Activated T-cell treated with anti-CD3 and anti-CD28 coated beads, Interleukin-2, amount 50 U/mL, for 72 hours (primary cell): ENCODE results near the gene CENPP. TPM values are rescaled to one million over a fixed set of nuclear protein-coding genes. Genes with fewer than 3 reads are reported as not detected.
"Not testable (repeated sequence)": the region's sequence is repeated elsewhere in the genome, so short reads cannot be mapped to it uniquely, and the experiment has no call there.

Experiments
- ATAC-seq, 2 donors: fragments of 150-1000 bp; cut with Tn5 transposase; replicated peaks in 1 of 2; 2 replicates each; pipeline ENCODE4 v1.10.0; 2021; ENCODE audit warnings: moderate library complexity in 2 of 2, mild to moderate bottlenecking in 1 of 2
- DNase-seq, 2 donors: peaks; one replicate each; pipeline ENCODE4 v3.0.0; 2021 to 2022; ENCODE audit warnings: mixed read lengths in 1 of 2
- H3K27ac Mint-ChIP-seq: one replicate; pipeline ENCODE4 v1.8.0; 2022; ENCODE audit warnings: mild to moderate bottlenecking, moderate library complexity, mixed read lengths
- H3K27me3 Mint-ChIP-seq: one replicate; pipeline ENCODE4 v1.8.0; 2022; ENCODE audit warnings: low read depth, mixed read lengths
- H3K36me3 Mint-ChIP-seq, 2 donors: one replicate each; pipeline ENCODE4 v1.8.0; 2022; ENCODE audit warnings: mixed read lengths in 2 of 2, mild to moderate bottlenecking in 1 of 2; ENCODE audit not compliant: insufficient read depth in 2 of 2
- H3K4me1 Mint-ChIP-seq: one replicate; pipeline ENCODE4 v1.8.0; 2022; ENCODE audit warnings: low read depth, mixed read lengths
- H3K4me3 Mint-ChIP-seq, 2 donors: one replicate each; pipeline ENCODE4 v1.8.0; 2022; ENCODE audit warnings: mild to moderate bottlenecking in 2 of 2, mixed read lengths in 2 of 2, moderate library complexity in 2 of 2
- H3K9me3 Mint-ChIP-seq, 2 donors: one replicate each; pipeline ENCODE4 v1.8.0; 2022; ENCODE audit warnings: mixed read lengths in 2 of 2
- total RNA-seq, 2 donors: library from RNA; stranded (reverse); gene quantifications; one replicate each; pipeline ENCODE4 v1.2.3, GENCODE V29; 2022

The CENPP gene
- total RNA-seq, 2 donors from 2014 or later, result 25.2 to 28.2 TPM

DNA sequence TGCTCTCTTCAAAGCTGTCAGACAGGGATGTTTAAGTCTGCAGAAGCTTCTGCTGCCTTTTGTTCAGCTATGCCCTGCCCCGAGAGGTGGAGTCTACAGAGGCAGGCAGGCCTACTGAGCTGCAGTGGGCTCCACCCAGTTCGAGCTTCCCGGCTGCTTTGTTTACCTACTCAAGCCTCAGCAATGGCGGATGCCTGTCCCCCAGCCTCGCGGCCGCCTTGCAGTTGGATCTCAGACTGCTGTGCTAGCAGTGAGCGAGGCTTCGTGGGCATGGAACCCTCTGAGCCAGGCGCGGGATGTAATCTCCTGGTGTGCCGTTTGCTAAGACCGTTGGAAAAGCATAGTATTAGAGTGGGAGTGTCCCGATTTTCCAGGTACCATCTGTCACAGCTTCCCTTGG is 247.9 kb downstream of the CENPP start:
- not testable (repeated sequence) for H3K9me3 Mint-ChIP-seq, H3K4me3 Mint-ChIP-seq, H3K4me1 Mint-ChIP-seq, DNase-seq, H3K36me3 Mint-ChIP-seq, H3K27me3 Mint-ChIP-seq, ATAC-seq, H3K27ac Mint-ChIP-seq

DNA sequence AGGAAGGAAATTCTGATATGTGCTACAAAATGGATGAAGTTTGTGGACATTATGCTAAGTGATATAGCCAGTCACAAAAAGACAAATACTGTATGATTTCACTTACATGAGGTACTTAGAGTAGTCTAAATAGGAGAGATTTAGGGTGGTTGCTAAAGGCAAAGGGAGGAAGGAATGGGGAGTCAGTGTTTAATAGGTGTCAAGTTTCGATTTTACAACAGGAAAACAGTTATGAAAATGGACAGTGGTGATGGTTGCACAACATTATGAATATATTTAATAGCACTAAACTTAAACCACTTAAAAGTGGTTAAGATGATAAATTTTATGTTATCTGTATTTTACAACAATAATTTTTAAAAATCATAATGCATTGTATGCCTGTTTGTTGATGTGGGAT is 250.4 kb downstream of the CENPP start:
- H3K4me3 Mint-ChIP-seq, result no peak overlapping the region
- no peak for DNase-seq
- H3K27me3 Mint-ChIP-seq, result no peaks in the 10 kb centered on the region
- H3K4me1 Mint-ChIP-seq, result no peaks in the 10 kb centered on the region
- no peak overlapping the region for H3K27ac Mint-ChIP-seq
- no peak for ATAC-seq
- H3K36me3 Mint-ChIP-seq, result peaks cover 3 to 5% of the 10 kb centered on the region in 2 donors
- H3K9me3 Mint-ChIP-seq, result peaks cover 5 to 7% of the 10 kb centered on the region in 2 donors

DNA sequence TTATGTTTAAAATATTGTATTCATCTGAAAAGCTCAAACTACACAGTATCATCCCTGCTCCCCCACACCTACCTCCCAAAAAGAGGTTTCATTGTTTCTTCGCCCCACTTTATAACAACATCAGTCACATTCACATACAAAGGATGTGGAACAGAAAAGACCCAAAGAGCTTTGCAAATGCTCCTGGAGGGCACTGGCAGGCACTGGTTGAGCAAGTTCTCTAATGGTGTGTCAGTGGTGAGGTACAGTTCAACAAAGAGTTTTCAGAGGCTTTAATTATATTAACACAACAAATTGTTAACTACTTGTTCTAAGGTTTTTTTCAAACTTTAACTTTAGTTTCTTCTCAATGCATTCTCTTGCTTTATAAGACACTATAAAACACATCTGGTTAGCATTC is 264.2 kb downstream of the CENPP start:
- Mint-ChIP-seq H3K36me3 (peaks cover 6 to 7% of the 10 kb centered on the region in 2 donors), H3K27ac (no peak overlapping the region), H3K4me3 (no peak overlapping the region), H3K9me3 (peaks cover 0 to 1% of the 10 kb centered on the region in 2 donors), H3K27me3 (no peaks in the 10 kb centered on the region), H3K4me1 (peaks cover 10% of the 10 kb centered on the region)
- DNase-seq (no peak), ATAC-seq (no peak)

DNA sequence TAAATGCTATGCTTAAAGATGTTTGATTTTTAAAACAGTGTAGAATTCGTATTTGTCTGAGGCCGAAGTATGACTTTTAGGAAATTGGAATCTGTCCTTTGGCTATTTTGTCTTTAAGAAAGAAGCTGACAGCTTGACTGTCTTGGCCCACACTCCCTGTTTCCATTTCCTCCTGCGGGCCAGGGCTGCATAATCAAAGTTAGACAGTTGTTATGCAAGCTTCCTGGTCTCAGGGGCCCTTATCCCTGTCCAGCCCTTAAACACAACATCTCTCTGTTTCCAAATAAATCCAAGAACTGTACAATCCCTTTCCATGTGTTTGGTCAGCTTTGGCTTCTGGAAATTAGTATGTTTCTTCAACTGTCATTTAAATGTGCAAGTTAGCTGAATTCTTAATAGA is 264.6 kb downstream of the CENPP start:
- Mint-ChIP-seq H3K27me3 (no peaks in the 10 kb centered on the region), H3K9me3 (peaks cover 0 to 1% of the 10 kb centered on the region in 2 donors), H3K27ac (no peak overlapping the region), H3K4me1 (peaks cover 10% of the 10 kb centered on the region), H3K4me3 (no peak overlapping the region), H3K36me3 (peaks cover 6 to 7% of the 10 kb centered on the region in 2 donors)
- DNase-seq (no peak), ATAC-seq (no peak)

DNA sequence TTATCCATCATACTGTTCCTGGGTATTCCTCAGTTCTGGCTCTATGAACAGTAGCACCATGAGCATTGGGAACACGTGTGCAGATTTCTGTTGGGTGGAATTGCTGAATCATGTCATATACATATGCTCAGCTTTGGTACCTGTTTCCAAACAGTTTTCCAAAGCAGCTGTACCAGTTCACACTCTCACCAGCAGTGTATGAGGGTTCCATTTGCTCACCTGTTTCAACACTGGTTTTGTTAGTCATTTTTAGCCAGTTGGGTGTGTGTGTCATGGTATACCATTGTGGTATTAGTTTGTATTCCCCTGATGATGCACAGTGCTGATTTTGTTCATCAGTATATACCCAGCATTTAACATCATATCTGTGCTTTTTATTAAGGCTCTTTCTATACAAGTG is 266.8 kb downstream of the CENPP start:
- H3K36me3 Mint-ChIP-seq, result no peaks in the 10 kb centered on the region
- H3K27ac Mint-ChIP-seq, result peak overlapping the region; percentile 19
- ATAC-seq (peak; percentile 90 to 93), DNase-seq (peak in 1 of 2 donors; percentile 4)
- H3K4me3 Mint-ChIP-seq, result peak overlapping the region in 1 of 2 donors; percentile 35
- H3K4me1 Mint-ChIP-seq, result peaks cover 10% of the 10 kb centered on the region
- H3K9me3 Mint-ChIP-seq, result no peaks in the 10 kb centered on the region
- H3K27me3 Mint-ChIP-seq, result no peaks in the 10 kb centered on the region

DNA sequence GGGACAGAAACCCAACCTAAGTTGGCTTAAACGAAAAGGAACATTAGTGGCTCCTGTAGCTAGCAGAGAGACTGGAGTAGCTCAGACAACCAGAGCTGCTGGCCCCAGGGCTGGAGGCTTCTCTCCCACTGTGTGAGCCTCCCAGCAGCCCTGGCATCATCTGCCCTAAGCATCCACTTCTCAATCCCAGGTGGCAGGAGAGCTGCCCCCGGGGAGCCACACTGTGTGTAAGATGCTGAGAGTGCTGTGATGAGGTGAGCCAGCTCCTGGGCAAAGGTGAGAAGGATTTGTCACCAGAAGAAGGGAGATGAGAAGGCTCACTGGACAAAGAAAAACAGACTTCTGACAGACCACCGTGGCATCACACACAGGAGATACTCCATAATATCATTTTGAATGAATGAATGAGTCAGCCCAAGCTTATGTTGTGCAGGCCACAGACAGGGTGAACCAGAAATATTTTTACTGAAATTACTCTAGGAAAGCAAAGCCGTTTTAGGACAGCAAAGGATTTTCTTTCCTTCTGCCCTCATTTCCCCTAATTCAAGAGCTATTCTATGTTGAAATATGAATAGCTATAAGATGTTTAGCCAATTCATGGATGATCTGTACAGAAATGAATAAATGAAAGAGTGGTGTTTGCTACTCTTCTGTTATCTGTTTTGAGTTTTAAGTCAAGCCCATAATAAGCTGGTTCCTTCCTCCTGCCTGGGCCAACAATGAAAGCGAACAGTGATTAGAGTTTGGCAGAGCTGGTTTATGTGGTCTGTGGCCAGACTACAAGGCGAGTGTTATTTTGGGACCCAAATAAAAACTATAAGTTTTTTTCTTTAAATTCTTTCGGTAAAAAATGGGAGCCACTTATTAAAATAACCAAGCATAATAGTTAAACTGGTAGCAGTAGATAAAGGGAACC is 267.5 kb downstream of the CENPP start:
- H3K9me3 Mint-ChIP-seq, result no peaks in the 10 kb centered on the region
- ATAC-seq (peak; percentile 69 to 75), DNase-seq (peak in 1 of 2 donors; percentile 5)
- no peaks in the 10 kb centered on the region for H3K27me3 Mint-ChIP-seq
- peaks cover 10% of the 10 kb centered on the region for H3K4me1 Mint-ChIP-seq
- peak overlapping the region in 1 of 2 donors; percentile 35 for H3K4me3 Mint-ChIP-seq
- H3K36me3 Mint-ChIP-seq, result no peaks in the 10 kb centered on the region
- H3K27ac Mint-ChIP-seq, result peak overlapping the region; percentile 19

DNA sequence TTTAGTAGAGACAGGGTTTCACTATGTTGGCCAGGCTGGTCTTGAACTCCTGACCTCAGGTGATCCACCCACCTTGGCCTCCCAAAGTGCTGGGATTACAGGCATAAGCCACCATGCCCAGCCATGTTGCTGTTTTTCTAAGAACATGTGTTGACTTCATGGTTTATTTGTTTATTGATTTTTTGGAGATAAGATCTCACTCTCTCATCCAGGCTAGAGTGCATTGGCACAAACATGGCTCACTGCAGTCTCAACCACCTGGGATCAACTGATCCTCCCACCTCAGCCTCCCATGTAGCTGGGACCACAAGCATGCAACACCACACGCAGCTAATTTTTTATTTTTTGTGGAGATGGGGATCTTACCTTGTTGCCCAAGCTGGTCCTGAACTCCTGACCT is 269.3 kb downstream of the CENPP start:
- not testable (repeated sequence) for H3K9me3 Mint-ChIP-seq, H3K27me3 Mint-ChIP-seq, DNase-seq, ATAC-seq, H3K36me3 Mint-ChIP-seq, H3K4me3 Mint-ChIP-seq, H3K27ac Mint-ChIP-seq, H3K4me1 Mint-ChIP-seq

DNA sequence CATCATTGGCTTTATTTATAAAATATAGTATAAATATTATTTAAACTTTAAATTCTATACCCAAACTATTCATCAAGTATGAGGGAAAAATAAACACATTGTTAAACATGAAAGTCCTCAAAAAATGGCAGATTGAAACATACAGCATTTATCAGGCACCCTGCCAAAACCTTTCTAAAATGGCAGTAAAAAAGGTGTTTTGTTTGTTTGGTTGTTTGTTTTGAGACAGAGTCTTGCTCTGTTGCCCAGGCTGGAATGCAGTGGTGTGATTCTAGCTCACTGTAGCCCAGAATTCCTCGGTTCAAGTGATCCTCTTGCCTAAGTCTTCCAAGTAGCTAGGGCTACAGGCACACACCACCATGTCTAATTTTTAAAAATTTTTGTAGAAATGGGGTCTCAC is 270.2 kb downstream of the CENPP start:
- no peak for DNase-seq
- Mint-ChIP-seq H3K27me3 (no peaks in the 10 kb centered on the region), H3K27ac (no peak overlapping the region), H3K4me1 (peaks cover 10% of the 10 kb centered on the region), H3K9me3 (no peaks in the 10 kb centered on the region), H3K36me3 (no peaks in the 10 kb centered on the region), H3K4me3 (no peak overlapping the region)
- ATAC-seq, result no peak

DNA sequence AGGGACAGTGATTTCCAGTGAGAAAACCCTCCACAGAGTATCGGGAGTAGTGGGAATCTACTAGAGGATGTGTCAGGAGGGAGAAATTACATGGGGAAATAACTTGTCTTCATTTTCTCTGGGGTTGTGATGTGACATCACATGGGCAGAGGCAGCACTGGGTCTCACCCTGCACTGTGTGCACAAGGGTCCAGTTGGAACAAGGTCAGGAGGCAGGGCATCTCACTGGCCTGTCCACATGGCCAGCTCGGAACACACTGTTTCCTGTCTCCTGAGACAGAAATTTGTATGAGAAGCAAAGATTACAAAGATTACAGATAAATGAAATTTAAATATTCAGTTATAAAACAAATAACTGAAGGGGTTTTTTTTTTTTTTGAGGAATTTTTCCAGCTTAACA is 272.6 kb downstream of the CENPP start:
- DNase-seq (no peak), ATAC-seq (no peak)
- no peak overlapping the region for H3K27ac Mint-ChIP-seq
- no peak overlapping the region for H3K4me3 Mint-ChIP-seq
- peaks cover 3 to 5% of the 10 kb centered on the region in 2 donors for H3K36me3 Mint-ChIP-seq
- no peaks in the 10 kb centered on the region for H3K27me3 Mint-ChIP-seq
- H3K9me3 Mint-ChIP-seq, result peaks cover under 1 to 2% of the 10 kb centered on the region in 2 donors
- H3K4me1 Mint-ChIP-seq, result no peaks in the 10 kb centered on the region

DNA sequence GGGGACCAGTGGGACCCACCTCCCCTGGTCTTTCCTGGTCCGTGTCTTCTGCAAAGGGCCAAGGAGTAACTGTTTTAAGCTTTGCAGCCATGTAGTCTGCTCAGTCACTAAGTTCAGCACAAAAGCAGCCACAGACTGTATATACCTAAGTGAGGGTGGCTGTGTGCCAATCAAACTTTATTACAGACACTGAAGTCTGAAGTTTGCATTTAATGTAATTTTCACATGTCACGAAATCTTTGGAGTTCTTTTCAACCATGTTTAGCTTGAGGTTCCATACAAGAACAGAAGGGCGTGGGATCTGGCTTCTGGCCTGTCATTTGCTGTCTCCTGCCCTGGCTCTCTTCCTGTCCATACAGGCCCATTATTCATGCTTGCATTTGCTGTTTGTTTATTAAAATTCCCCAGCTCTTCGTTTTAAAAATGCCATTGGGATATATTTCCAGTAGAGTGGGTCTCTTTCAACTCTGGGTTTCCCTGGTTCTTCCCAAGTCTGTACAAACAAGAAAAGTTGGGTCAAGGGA is 274.2 kb downstream of the CENPP start:
- Mint-ChIP-seq H3K27ac (no peak overlapping the region), H3K27me3 (no peaks in the 10 kb centered on the region), H3K36me3 (peaks cover 10 to 16% of the 10 kb centered on the region in 2 donors), H3K4me3 (no peak overlapping the region), H3K4me1 (no peaks in the 10 kb centered on the region), H3K9me3 (peaks cover 3 to 5% of the 10 kb centered on the region in 2 donors)
- DNase-seq (no peak), ATAC-seq (no peak)

DNA sequence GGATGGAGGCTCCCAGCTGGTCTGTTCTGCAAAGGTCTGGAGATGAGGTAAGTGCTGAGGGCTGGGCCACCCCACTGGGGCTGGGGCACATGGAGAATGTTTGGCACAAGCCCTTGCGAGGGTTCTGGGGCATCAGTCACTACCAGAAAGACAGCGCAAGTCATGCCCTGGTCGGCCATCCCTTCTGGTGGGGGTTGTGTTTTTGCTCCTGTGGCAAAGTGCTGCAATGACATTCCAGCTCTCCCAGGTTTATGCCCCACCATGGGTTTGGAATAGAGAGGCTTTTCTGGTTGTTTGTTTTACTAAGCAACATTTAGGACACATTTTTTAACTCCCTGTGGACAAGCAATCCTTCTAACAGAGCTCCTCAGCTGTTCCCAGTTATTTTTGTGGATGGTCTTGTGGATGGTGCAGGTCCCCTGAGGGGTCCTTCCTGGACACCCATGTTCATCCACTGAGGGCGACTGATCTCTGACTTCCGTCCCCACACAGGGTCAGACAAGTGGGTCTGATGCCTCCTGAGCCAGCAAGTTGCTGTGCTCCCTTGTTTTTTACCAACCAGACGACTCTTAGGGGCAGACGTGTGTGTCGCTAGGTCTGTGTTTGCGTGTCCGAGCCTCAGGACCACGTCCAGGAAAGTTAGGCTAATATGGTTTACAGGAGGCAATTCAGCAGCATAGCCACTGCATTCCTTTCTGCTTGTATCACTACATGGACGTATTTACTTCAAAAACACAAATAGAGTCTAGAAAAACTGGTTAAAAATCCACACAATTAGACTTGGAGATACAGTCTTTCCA is 274.9 kb downstream of the CENPP start:
- peaks cover 3 to 5% of the 10 kb centered on the region in 2 donors for H3K9me3 Mint-ChIP-seq
- DNase-seq (no peak), ATAC-seq (no peak)
- no peaks in the 10 kb centered on the region for H3K27me3 Mint-ChIP-seq
- no peak overlapping the region for H3K27ac Mint-ChIP-seq
- no peak overlapping the region for H3K4me3 Mint-ChIP-seq
- H3K36me3 Mint-ChIP-seq, result peaks cover 10 to 19% of the 10 kb centered on the region in 2 donors
- H3K4me1 Mint-ChIP-seq, result no peaks in the 10 kb centered on the region

DNA sequence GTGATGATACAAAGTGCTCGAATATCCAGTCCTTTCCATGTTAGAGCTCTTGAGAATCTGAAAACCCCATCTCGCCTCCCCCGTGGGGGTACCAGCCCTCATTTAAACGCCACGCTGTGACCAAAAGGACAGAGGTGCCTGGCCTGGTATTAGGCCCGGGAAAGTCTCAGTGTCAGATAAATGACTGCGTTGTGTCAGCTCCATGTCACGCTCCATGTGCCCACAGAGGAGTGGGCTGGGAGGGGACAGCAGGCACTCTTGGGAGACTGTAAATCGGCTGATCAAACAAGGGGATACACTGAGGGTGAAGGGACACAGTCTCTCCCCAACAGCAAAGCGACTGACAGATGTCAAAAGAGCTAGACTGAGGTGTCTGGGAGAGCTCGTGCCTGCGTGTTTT is 275.7 kb downstream of the CENPP start:
- H3K27ac Mint-ChIP-seq, result no peak overlapping the region
- ATAC-seq (no peak), DNase-seq (no peak)
- H3K4me3 Mint-ChIP-seq, result no peak overlapping the region
- H3K4me1 Mint-ChIP-seq, result no peaks in the 10 kb centered on the region
- no peaks in the 10 kb centered on the region for H3K27me3 Mint-ChIP-seq
- H3K9me3 Mint-ChIP-seq, result peaks cover 3 to 5% of the 10 kb centered on the region in 2 donors
- H3K36me3 Mint-ChIP-seq, result peaks cover 10 to 19% of the 10 kb centered on the region in 2 donors

DNA sequence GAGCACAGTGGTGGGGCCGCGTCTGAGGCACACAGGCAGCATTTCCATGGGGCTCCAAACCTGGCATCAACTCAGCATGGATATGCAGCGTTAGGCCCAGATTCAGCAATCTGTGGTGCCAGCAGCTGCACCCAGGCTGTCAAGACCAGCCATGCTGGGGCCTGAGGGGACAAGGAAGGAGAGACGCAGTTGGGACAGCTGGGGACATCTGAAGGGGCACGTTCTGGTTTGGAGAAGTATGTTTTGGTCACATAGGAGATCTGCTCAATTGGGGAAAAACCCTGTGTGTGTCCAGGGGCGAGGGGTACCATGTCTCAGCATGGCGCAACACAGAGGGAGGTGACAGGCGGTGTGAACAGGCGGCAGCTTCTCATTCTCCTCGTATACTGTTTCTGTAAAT is 276.7 kb downstream of the CENPP start:
- ATAC-seq (no peak), DNase-seq (no peak)
- Mint-ChIP-seq H3K36me3 (peaks cover 10 to 19% of the 10 kb centered on the region in 2 donors), H3K4me1 (peaks cover 5% of the 10 kb centered on the region), H3K4me3 (no peak overlapping the region), H3K27ac (no peak overlapping the region), H3K27me3 (no peaks in the 10 kb centered on the region), H3K9me3 (peaks cover 3 to 5% of the 10 kb centered on the region in 2 donors)
